HUES6 (cell line): ENCODE data around the gene DICER1.
"Not testable (repeated sequence)": the region's sequence is repeated elsewhere in the genome, so short reads cannot be mapped to it uniquely, and the experiment has no call there.

Source experiments
- H3K27ac ChIP-seq: 2 replicates; pipeline ENCODE4 v1.7.0; 2013; ENCODE audit warnings: low read depth, mild to moderate bottlenecking, low read length, inconsistent platforms
- H3K27me3 ChIP-seq: 2 replicates; pipeline ENCODE4 v1.6.1; 2013; ENCODE audit warnings: low read length; ENCODE audit not compliant: control insufficient read depth, insufficient read depth
- H3K36me3 ChIP-seq: 2 replicates; pipeline ENCODE4 v1.6.1; 2013; ENCODE audit warnings: low read length; ENCODE audit not compliant: control insufficient read depth, insufficient read depth
- H3K4me1 ChIP-seq: 2 replicates; pipeline ENCODE4 v1.6.1; 2013; ENCODE audit warnings: low read length; ENCODE audit not compliant: control insufficient read depth, insufficient read depth
- H3K4me3 ChIP-seq: 2 replicates; pipeline ENCODE4 v1.5.1; 2013; ENCODE audit warnings: low read depth, low read length
- H3K9ac ChIP-seq: one replicate; pipeline ENCODE4 v1.6.1; 2013; ENCODE audit warnings: mild to moderate bottlenecking, low read length
- H3K9me3 ChIP-seq: 2 replicates; pipeline ENCODE4 v1.6.1; 2013; ENCODE audit warnings: low read depth, low read length; ENCODE audit not compliant: control insufficient read depth, insufficient read depth

Gene DICER1

DNA sequence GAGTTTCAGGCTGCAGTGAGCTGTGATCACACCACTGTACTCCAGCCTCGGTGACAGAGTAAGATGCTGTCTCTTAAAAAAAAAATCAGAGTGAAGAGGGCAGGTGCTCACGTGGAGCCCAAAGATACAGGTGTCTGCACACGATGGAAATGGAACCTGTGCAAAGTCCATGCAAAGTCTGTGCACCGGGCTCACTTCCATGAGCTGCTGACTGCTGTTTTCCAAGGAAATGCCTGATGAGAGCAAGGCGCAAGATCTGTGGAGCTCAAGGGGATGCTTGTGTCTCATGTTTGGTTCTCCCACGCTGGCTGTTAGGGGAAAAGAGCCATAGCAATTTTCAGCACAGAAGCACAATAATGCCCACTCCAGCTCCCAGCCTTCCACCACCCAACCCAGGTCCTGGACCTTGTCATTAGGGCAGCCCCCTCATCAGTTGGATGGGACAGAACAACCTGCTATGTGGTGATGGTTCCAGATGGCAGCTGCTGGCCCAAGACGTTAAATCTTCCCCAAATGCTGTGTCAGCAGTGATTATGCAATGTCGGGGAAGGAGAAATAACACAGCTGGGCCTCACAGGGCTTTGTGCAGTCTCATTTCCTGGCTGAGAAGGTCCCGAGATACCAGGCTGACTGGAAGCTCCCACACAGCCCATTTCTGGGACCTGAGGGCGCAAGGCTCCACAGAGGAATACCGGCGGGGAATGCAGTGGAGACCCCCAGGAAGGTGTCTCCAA lies 27.9 kb upstream of the DICER1 start:
- no peaks in the 10 kb centered on the region for H3K36me3 ChIP-seq
- no peak overlapping the region for H3K4me3 ChIP-seq
- H3K4me1 ChIP-seq = peaks cover 8% of the 10 kb centered on the region; the same call in 1 of the 2 replicates
- peaks cover 3% of the 10 kb centered on the region; the same call in 1 of the 2 replicates for H3K9me3 ChIP-seq
- H3K27ac ChIP-seq = no peak overlapping the region
- no peaks in the 10 kb centered on the region; the same call in 1 of the 2 replicates for H3K27me3 ChIP-seq
- no peak overlapping the region for H3K9ac ChIP-seq

DNA sequence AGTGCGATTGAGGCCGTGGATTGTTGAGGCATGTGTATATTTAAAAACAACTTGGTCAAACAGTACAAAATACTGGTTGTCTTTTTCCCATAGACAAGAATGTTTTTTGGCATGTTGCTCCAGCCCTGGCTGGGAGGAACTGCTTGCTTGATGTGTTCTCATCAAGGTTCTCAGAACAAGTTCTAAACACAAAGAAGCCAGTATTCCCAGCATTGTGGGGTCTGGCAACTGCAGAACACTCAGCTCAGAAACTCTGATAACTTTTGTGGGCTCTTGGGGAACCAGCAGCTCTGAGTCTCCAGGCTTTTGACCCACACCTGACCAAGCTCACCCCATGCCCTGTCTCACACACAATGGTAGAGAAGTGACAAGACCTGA lies 27.1 kb upstream of the DICER1 start:
- Histone ChIP-seq H3K9me3 (peaks cover 3% of the 10 kb centered on the region; the same call in 1 of the 2 replicates), H3K36me3 (no peaks in the 10 kb centered on the region), H3K27me3 (no peaks in the 10 kb centered on the region; the same call in 1 of the 2 replicates), H3K27ac (no peak overlapping the region), H3K9ac (no peak overlapping the region), H3K4me1 (peaks cover 8% of the 10 kb centered on the region; the same call in 1 of the 2 replicates), H3K4me3 (no peak overlapping the region)

GRCh38 chr14:95183532-95184412 lies 26.4 kb upstream of the DICER1 start:
- H3K27me3 ChIP-seq = no peaks in the 10 kb centered on the region; the same call in 1 of the 2 replicates
- H3K27ac ChIP-seq = no peak overlapping the region
- H3K9ac ChIP-seq = no peak overlapping the region
- H3K4me1 ChIP-seq = peaks cover 8% of the 10 kb centered on the region; the same call in 1 of the 2 replicates
- no peak overlapping the region for H3K4me3 ChIP-seq
- H3K9me3 ChIP-seq = peaks cover 3% of the 10 kb centered on the region; the same call in 1 of the 2 replicates
- H3K36me3 ChIP-seq = no peaks in the 10 kb centered on the region

- H3K9ac ChIP-seq = no peak overlapping the region
- H3K9me3 ChIP-seq = peaks cover 1% of the 10 kb centered on the region; the same call in 1 of the 2 replicates
- no peaks in the 10 kb centered on the region; the same call in 1 of the 2 replicates for H3K27me3 ChIP-seq
- H3K27ac ChIP-seq = no peak overlapping the region
- H3K4me3 ChIP-seq = no peak overlapping the region
- peaks cover 8% of the 10 kb centered on the region; the same call in 1 of the 2 replicates for H3K4me1 ChIP-seq
- no peaks in the 10 kb centered on the region for H3K36me3 ChIP-seq
These were observed 25.8 kb upstream of the DICER1 start for GRCh38 chr14:95183082-95183481.

- Histone ChIP-seq H3K9me3 (no peaks in the 10 kb centered on the region), H3K27ac (no peak overlapping the region), H3K4me3 (no peak overlapping the region), H3K36me3 (no peaks in the 10 kb centered on the region), H3K9ac (no peak overlapping the region), H3K27me3 (no peaks in the 10 kb centered on the region; the same call in 1 of the 2 replicates), H3K4me1 (peaks cover 8% of the 10 kb centered on the region; the same call in 1 of the 2 replicates)
These were observed 25.1 kb upstream of the DICER1 start for GRCh38 chr14:95182379-95182778.

- no peaks in the 10 kb centered on the region; the same call in 1 of the 2 replicates for H3K27me3 ChIP-seq
- peaks cover 8% of the 10 kb centered on the region; the same call in 1 of the 2 replicates for H3K4me1 ChIP-seq
- H3K36me3 ChIP-seq = no peaks in the 10 kb centered on the region
- H3K4me3 ChIP-seq = no peak overlapping the region
- H3K27ac ChIP-seq = no peak overlapping the region
- no peak overlapping the region for H3K9ac ChIP-seq
- no peaks in the 10 kb centered on the region for H3K9me3 ChIP-seq
These were observed 23.8 kb upstream of the DICER1 start for GRCh38 chr14:95180966-95181741.

GRCh38 chr14:95175670-95176069 lies 18.3 kb upstream of the DICER1 start:
- H3K27ac ChIP-seq, H3K36me3 ChIP-seq, H3K4me1 ChIP-seq, H3K4me3 ChIP-seq, H3K9me3 ChIP-seq, H3K9ac ChIP-seq, H3K27me3 ChIP-seq: not testable (repeated sequence)

GRCh38 chr14:95174184-95174792 lies 17.0 kb upstream of the DICER1 start:
- Histone ChIP-seq H3K36me3 (no peaks in the 10 kb centered on the region), H3K9ac (no peak overlapping the region), H3K9me3 (no peaks in the 10 kb centered on the region)

DNA sequence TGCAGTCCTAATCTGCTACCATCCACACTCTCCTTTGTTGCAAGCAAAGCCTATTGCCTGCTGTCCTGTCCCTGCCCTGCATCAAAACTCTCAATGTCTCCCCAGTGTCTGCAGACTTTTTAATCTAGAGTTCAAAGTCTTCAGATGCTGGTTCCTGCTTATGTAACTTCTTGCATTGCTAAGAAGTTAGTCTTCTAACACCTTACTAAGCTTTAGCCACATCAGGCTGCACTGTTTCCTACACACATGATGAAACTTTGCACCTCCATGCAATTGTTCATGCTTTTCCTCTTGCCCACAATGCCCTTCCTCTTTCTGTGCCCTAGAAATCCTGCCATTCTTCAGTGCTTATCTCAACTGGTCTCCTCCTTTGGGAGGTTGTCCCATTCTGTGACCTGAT lies 16.2 kb upstream of the DICER1 start:
- H3K27ac ChIP-seq = no peak overlapping the region
- H3K4me1 ChIP-seq = no peaks in the 10 kb centered on the region
- H3K9me3 ChIP-seq = 0 out of 2 replicates have a peak, but pooled peaks cover 2% of the 10 kb centered on the region
- H3K4me3 ChIP-seq = no peak overlapping the region
- no peaks in the 10 kb centered on the region for H3K36me3 ChIP-seq
- H3K27me3 ChIP-seq = no peaks in the 10 kb centered on the region
- H3K9ac ChIP-seq = no peak overlapping the region

More at GRCh38 chr14:95174184-95174792, 17.0 kb upstream of the DICER1 start:
- Histone ChIP-seq H3K27me3 (no peaks in the 10 kb centered on the region), H3K4me1 (no peaks in the 10 kb centered on the region), H3K4me3 (no peak overlapping the region), H3K27ac (no peak overlapping the region)

- H3K4me1 ChIP-seq = peaks cover 10% of the 10 kb centered on the region
- no peak overlapping the region for H3K9ac ChIP-seq
- no peaks in the 10 kb centered on the region for H3K27me3 ChIP-seq
- H3K9me3 ChIP-seq = peaks cover 32% of the 10 kb centered on the region
- no peak overlapping the region for H3K4me3 ChIP-seq
- no peaks in the 10 kb centered on the region; the same call in 1 of the 2 replicates for H3K36me3 ChIP-seq
- no peak overlapping the region for H3K27ac ChIP-seq
These were observed 9.8 kb upstream of the DICER1 start for GRCh38 chr14:95167177-95167576.
